ENCODE data around the gene ZNF512. TPM values are rescaled to one million over a fixed set of nuclear protein-coding genes. Genes with fewer than 3 reads are reported as not detected.

Gene ZNF512
- total RNA-seq, 1 experiment from 2014 or later = 61.3 TPM

DNA sequence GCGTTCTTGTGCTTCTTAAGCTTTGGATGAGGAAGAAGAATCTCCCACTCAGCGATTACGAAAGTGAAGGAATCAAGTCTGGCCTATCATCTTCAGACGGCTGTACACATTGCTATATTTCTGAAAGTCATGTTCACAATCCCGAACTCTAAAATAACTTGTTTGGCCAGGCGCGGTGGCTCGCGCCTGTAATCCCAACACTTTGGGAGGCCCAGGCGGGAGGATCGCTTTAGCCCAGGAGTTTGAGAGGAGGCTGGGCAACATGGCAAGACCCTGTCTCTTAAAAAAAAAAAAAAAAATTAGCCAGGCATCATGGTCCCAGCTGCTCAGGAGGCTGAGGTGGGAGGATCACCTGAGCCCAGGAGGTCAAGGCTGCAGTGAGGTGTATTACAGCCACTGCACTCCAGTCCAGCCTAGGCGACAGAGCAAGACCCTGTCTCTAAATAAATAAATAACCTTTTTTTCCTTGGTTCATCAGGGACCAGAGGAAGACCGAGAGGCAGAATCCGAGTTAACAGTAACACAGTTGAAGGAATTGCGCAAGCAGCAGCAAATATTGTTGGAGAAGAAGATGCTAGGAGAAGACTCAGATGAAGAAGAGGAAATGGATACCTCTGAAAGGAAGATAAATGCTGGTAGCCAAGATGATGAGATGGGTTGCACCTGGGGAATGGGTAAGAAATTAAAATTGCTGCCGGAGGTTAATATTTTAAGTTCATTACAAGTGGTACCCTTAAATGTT is 82.0 kb downstream of the ZNF512 start:
- intact Hi-C loops (cut with micrococcal nuclease; ENCODE audit: unreplicated experiment) = loop anchor here (10.0 kb wide), 1 partner anchor 260 kb away; the partner anchor contains the start of gene PPM1G
- BruUV-seq (replicated peaks) = no TSS peak

DNA sequence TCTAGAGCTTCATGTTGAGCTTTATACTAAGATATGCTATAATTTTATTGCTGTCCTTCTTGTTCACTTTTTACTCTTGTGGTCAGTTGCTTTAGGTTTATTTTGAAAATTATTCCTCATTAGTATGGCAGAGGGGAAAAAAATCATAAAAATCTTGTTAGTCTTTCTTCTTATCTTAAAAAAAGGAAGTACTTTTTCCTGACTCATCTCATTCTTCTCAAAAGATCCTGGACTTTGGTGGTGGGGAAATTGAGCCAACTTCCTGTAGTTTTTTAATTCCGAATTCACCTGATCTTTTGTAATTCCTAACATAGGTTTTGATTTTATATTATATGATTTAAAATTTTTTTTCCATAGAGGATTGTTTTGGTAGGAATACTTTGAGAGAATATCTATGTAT is 84.6 kb downstream of the ZNF512 start:
- Histone ChIP-seq H3K9me3 (ENCODE audit: low read depth, low read length, poor library complexity, severe bottlenecking) (no peaks in the 10 kb centered on the region), H3K27me3 (replicated peaks; ENCODE audit: insufficient read depth, low read depth, low read length, poor library complexity) (no peaks in the 10 kb centered on the region), H3K27ac (ENCODE audit: low read depth, low read length, poor library complexity, severe bottlenecking) (no peak overlapping the region), H3K36me3 (ENCODE audit: insufficient read depth, low read length, poor library complexity, severe bottlenecking) (peaks cover 26% of the 10 kb centered on the region), H3K4me1 (ENCODE audit: insufficient read depth, low read length, poor library complexity, severe bottlenecking) (peaks cover 17% of the 10 kb centered on the region), H3K4me3 (ENCODE audit: low read depth, low read length, poor library complexity, severe bottlenecking) (no peak overlapping the region)
- DNase-seq (ENCODE audit: low spot score) = no peak
- POLR2A ChIA-PET (ENCODE audit: low non-redundant PET) = interaction anchor here (0.7 kb wide), 1 partner anchor 1340 kb away, joined by 6 read pairs; no protein-coding TSS in a partner anchor
- no peak for TF ChIP-seq EZH2 (IDR thresholded peaks at IDR 0.05; ENCODE audit: borderline replicate concordance, low read depth, low read length, poor library complexity, severe bottlenecking)
- TF ChIP-seq, protein P1, sequence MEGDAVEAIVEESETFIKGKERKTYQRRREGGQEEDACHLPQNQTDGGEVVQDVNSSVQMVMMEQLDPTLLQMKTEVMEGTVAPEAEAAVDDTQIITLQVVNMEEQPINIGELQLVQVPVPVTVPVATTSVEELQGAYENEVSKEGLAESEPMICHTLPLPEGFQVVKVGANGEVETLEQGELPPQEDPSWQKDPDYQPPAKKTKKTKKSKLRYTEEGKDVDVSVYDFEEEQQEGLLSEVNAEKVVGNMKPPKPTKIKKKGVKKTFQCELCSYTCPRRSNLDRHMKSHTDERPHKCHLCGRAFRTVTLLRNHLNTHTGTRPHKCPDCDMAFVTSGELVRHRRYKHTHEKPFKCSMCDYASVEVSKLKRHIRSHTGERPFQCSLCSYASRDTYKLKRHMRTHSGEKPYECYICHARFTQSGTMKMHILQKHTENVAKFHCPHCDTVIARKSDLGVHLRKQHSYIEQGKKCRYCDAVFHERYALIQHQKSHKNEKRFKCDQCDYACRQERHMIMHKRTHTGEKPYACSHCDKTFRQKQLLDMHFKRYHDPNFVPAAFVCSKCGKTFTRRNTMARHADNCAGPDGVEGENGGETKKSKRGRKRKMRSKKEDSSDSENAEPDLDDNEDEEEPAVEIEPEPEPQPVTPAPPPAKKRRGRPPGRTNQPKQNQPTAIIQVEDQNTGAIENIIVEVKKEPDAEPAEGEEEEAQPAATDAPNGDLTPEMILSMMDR (conservative IDR thresholded peaks at IDR 0.05; ENCODE audit: low read depth, low read length) = no peak
- intact Hi-C loops (cut with micrococcal nuclease; ENCODE audit: unreplicated experiment) = loop anchor here (10.0 kb wide), 1 partner anchor 263 kb away; the partner anchor contains the start of gene PPM1G
- no TSS peak for BruUV-seq (replicated peaks)
- CTCF ChIA-PET = interaction anchor here (0.5 kb wide), 1 partner anchor 146 kb away, joined by 4 read pairs; no protein-coding TSS in a partner anchor

More for the DNA sequence above, 82.0 kb downstream of the ZNF512 start:
- Histone ChIP-seq H3K27me3 (replicated peaks; ENCODE audit: insufficient read depth, low read depth, low read length, poor library complexity) (no peaks in the 10 kb centered on the region), H3K27ac (ENCODE audit: low read depth, low read length, poor library complexity, severe bottlenecking) (peak overlapping the region; percentile 93), H3K4me3 (ENCODE audit: low read depth, low read length, poor library complexity, severe bottlenecking) (peak overlapping the region; percentile 82), H3K36me3 (ENCODE audit: insufficient read depth, low read length, poor library complexity, severe bottlenecking) (peaks cover 46% of the 10 kb centered on the region), H3K4me1 (ENCODE audit: insufficient read depth, low read length, poor library complexity, severe bottlenecking) (peaks cover 20% of the 10 kb centered on the region), H3K9me3 (ENCODE audit: low read depth, low read length, poor library complexity, severe bottlenecking) (no peaks in the 10 kb centered on the region)
- ChIA-PET CTCF (no interaction called here), POLR2A (ENCODE audit: low non-redundant PET) (no interaction called here)
- no peak for DNase-seq (ENCODE audit: low spot score)
- no peak for TF ChIP-seq EZH2 (IDR thresholded peaks at IDR 0.05; ENCODE audit: borderline replicate concordance, low read depth, low read length, poor library complexity, severe bottlenecking)
- TF ChIP-seq, protein P1 (conservative IDR thresholded peaks at IDR 0.05; ENCODE audit: low read depth, low read length) = no peak

DNA sequence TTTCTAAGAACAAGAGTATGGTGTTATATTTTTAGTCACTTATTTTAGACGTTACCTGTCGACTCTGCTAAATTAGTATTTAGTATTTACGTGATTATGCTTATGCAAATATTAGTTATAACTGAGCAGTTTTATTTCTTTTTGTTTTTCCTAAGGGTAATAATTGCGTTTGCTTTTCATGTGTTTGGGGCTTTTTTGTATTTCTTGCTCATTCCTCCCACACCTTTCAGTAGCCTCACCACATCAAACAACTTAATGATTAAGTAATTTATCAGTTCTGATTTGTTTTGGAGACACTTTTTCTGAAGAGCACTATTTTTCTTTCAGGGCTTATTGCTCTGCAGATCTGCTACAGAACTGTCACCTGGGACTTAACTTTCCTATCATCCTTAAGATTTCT is 88.4 kb downstream of the ZNF512 start:
- no peak overlapping the region for H3K4me3 ChIP-seq (ENCODE audit: low read depth, low read length, poor library complexity, severe bottlenecking)
- peaks cover 45% of the 10 kb centered on the region for H3K36me3 ChIP-seq (ENCODE audit: insufficient read depth, low read length, poor library complexity, severe bottlenecking)
- intact Hi-C loops (cut with micrococcal nuclease; ENCODE audit: unreplicated experiment) = no loop called here
- CTCF ChIA-PET = no interaction called here
- TF ChIP-seq, protein P1 (conservative IDR thresholded peaks at IDR 0.05; ENCODE audit: low read depth, low read length) = no peak
- TF ChIP-seq EZH2 (IDR thresholded peaks at IDR 0.05; ENCODE audit: borderline replicate concordance, low read depth, low read length, poor library complexity, severe bottlenecking) = no peak
- no peaks in the 10 kb centered on the region for H3K4me1 ChIP-seq (ENCODE audit: insufficient read depth, low read length, poor library complexity, severe bottlenecking)
- DNase-seq (ENCODE audit: low spot score) = no peak
- H3K27ac ChIP-seq (ENCODE audit: low read depth, low read length, poor library complexity, severe bottlenecking) = no peak overlapping the region
- POLR2A ChIA-PET (ENCODE audit: low non-redundant PET) = no interaction called here
- no peaks in the 10 kb centered on the region for H3K9me3 ChIP-seq (ENCODE audit: low read depth, low read length, poor library complexity, severe bottlenecking)
- BruUV-seq (replicated peaks) = no TSS peak
- H3K27me3 ChIP-seq (replicated peaks; ENCODE audit: insufficient read depth, low read depth, low read length, poor library complexity) = no peaks in the 10 kb centered on the region

Other genes with a start within 250 kb of the ZNF512 start
- 85.7 and 89.3 TPM in 2 replicates for gene GTF3C2, start 226.3 kb upstream of the ZNF512 start, total RNA-seq (2021)
- 68.8 and 74.7 TPM in 2 replicates for gene EIF2B4, start 212.7 kb upstream of the ZNF512 start, total RNA-seq (2021)
- gene SNX17, start 212.4 kb upstream of the ZNF512 start, total RNA-seq (2021) = 109 and 110 TPM in 2 replicates
- gene ZNF513, start 202.3 kb upstream of the ZNF512 start, total RNA-seq (2021) = 21.3 and 22.3 TPM in 2 replicates
- 147 and 155 TPM in 2 replicates for gene PPM1G, start 173.5 kb upstream of the ZNF512 start, total RNA-seq (2021)
- 86.3 and 93.0 TPM in 2 replicates for gene NRBP1, start 154.4 kb upstream of the ZNF512 start, total RNA-seq (2021)
- 2.6 and 3.4 TPM in 2 replicates for gene KRTCAP3, start 140.7 kb upstream of the ZNF512 start, total RNA-seq (2021)
- gene IFT172, start 93.3 kb upstream of the ZNF512 start, total RNA-seq (2021) = 42.2 and 50.4 TPM in 2 replicates
- 1.3 and 3.1 TPM in 2 replicates for gene FNDC4, start 87.8 kb upstream of the ZNF512 start, total RNA-seq (2021)
- gene GCKR, start 86.2 kb upstream of the ZNF512 start, total RNA-seq (2021) = not detected in 2 replicates
- 3.3 and 4.4 TPM in 2 replicates for gene CCDC121, start 46.0 kb downstream of the ZNF512 start, total RNA-seq (2021)
- 49.8 and 61.1 TPM in 2 replicates for gene GPN1, start 46.0 kb downstream of the ZNF512 start, total RNA-seq (2021)
- gene SUPT7L, start 80.6 kb downstream of the ZNF512 start, total RNA-seq (2021) = 33.1 and 34.0 TPM in 2 replicates
- gene SLC4A1AP, start 80.8 kb downstream of the ZNF512 start, total RNA-seq (2021) = 29.7 and 30.4 TPM in 2 replicates
- 55.4 and 68.1 TPM in 2 replicates for gene MRPL33, start 188.7 kb downstream of the ZNF512 start, total RNA-seq (2021)

Measured in A673 (cell line).